BE2C (cell line): ENCODE measurements around the gene SCYGR7.

Experiments used
- DNase-seq: peaks from one replicate; pipeline ENCODE4 v3.0.0-alpha.2; 2020
- H3K27me3 ChIP-seq: fragments of 250-450 bp; sonication (Bioruptor Pico); 2 replicates; pipeline ENCODE4 v1.5.1; 2020; ENCODE audit warnings: mild to moderate bottlenecking
- H3K36me3 ChIP-seq: fragments of 250-450 bp; sonication (Bioruptor Pico); 2 replicates; pipeline ENCODE4 v1.5.1; 2020; ENCODE audit warnings: mild to moderate bottlenecking
- H3K4me1 ChIP-seq: fragments of 250-450 bp; sonication (Bioruptor Pico); 2 replicates; pipeline ENCODE4 v1.5.1; 2020
- H3K4me3 ChIP-seq: 2 replicates; pipeline ENCODE4 v1.5.1; 2011; ENCODE audit warnings: low read depth, low read length
- H3K9me3 ChIP-seq: fragments of 250-450 bp; sonication (Bioruptor Pico); 2 replicates; pipeline ENCODE4 v1.5.1; 2020
- TF ChIP-seq, protein P1 (sequence below): IDR thresholded peaks from 2 replicates; pipeline ENCODE4 v1.5.1; 2012; ENCODE audit warnings: mild to moderate bottlenecking, low read depth, low read length

The SCYGR7 gene

GRCh38 chr2:227774895-227775842 lies 47.0 kb downstream of the SCYGR7 start:
- H3K9me3 ChIP-seq, result no peaks in the 10 kb centered on the region; the same call in 1 of the 2 replicates
- DNase-seq, result no peak
- TF ChIP-seq, protein P1, sequence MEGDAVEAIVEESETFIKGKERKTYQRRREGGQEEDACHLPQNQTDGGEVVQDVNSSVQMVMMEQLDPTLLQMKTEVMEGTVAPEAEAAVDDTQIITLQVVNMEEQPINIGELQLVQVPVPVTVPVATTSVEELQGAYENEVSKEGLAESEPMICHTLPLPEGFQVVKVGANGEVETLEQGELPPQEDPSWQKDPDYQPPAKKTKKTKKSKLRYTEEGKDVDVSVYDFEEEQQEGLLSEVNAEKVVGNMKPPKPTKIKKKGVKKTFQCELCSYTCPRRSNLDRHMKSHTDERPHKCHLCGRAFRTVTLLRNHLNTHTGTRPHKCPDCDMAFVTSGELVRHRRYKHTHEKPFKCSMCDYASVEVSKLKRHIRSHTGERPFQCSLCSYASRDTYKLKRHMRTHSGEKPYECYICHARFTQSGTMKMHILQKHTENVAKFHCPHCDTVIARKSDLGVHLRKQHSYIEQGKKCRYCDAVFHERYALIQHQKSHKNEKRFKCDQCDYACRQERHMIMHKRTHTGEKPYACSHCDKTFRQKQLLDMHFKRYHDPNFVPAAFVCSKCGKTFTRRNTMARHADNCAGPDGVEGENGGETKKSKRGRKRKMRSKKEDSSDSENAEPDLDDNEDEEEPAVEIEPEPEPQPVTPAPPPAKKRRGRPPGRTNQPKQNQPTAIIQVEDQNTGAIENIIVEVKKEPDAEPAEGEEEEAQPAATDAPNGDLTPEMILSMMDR, result no peak
- no peaks in the 10 kb centered on the region for H3K4me1 ChIP-seq
- H3K27me3 ChIP-seq, result no peaks in the 10 kb centered on the region
- no peaks in the 10 kb centered on the region for H3K36me3 ChIP-seq
- H3K4me3 ChIP-seq, result no peak overlapping the region
